HepG2 (cell line): ENCODE measurements around the gene KCNB1. TPM values are rescaled to one million over a fixed set of nuclear protein-coding genes. Genes with fewer than 3 reads are reported as not detected.

Experiments
- ATAC-seq: fragments of 200-7000 bp; cut with Tn5 transposase; 3 replicates; pipeline ENCODE4 v1.9.1; 2020; ENCODE audit warnings: mild to moderate bottlenecking, moderate library complexity
- BruUV-seq: library from RNA; stranded (reverse); fragments of 400-500 nt; replicated peaks from 2 replicates; lab custom pipeline; 2021; lab: Mats Ljungman, UMichigan
- CTCF ChIA-PET: fragments of 300-600 bp; formaldehyde crosslinking; extraction: SDS; loops from one replicate; lab custom pipeline; 2021; ENCODE audit warnings: low total read pairs, inconsistent platforms, low intra/inter-chr PET ratio; lab: Yijun Ruan, JAX
- POLR2A ChIA-PET: fragments of 350-600 bp; sonication (Branson Sonifier 250); formaldehyde crosslinking; loops from one replicate; lab custom pipeline; 2020; ENCODE audit warnings: antibody characterized with exemption, inconsistent platforms; lab: Yijun Ruan, JAX
- DNase-seq: peaks from one replicate; pipeline ENCODE4 v3.0.0-alpha.2; 2015; ENCODE audit warnings: low spot score
- FAIRE-seq: peaks from 3 replicates; lab custom pipeline; 2011; peaks lifted over from hg19 to GRCh38; lab: Jason Lieb, UNC
- H2AFZ ChIP-seq: one replicate; pipeline ENCODE4 v1.6.1; 2011; ENCODE audit warnings: low read length, inconsistent platforms
- H3K27ac ChIP-seq: fragments of 300-600 bp; 3 replicates; pipeline ENCODE4 v1.8.0; 2011; ENCODE audit warnings: mixed run types, mild to moderate bottlenecking, mixed read lengths, low read length, inconsistent platforms; ENCODE audit not compliant: insufficient read depth; ENCODE audit errors: extremely low read length
- H3K27me3 ChIP-seq, 2 experiments: fragments of 200-600 bp in 1 of 2; 2 replicates in 1 of 2; 3 replicates in 1 of 2; pipeline versions ENCODE4 v1.6.0 to v1.8.0; 2011; ENCODE audit warnings: low read length in 2 of 2, mild to moderate bottlenecking in 2 of 2, moderate library complexity in 2 of 2, inconsistent platforms in 1 of 2; ENCODE audit not compliant: insufficient read depth in 2 of 2, control insufficient read depth in 1 of 2
- H3K36me3 ChIP-seq, 2 experiments: fragments of 200-600 bp in 1 of 2; replicated peaks in 1 of 2; 2 replicates in 1 of 2; 3 replicates in 1 of 2; pipeline versions ENCODE4 v1.5.1 to v1.8.0; 2011; ENCODE audit warnings: low read length in 2 of 2, inconsistent platforms in 1 of 2; ENCODE audit not compliant: insufficient read depth in 2 of 2, control insufficient read depth in 1 of 2
- H3K4me1 ChIP-seq: 2 replicates; pipeline ENCODE4 v1.5.1; 2012; ENCODE audit warnings: low read length, inconsistent platforms; ENCODE audit not compliant: insufficient read depth
- H3K4me2 ChIP-seq: 2 replicates; pipeline ENCODE4 v1.6.0; 2011; ENCODE audit warnings: low read depth, low read length, inconsistent platforms
- H3K4me3 ChIP-seq, 3 experiments: fragments of 200-600 bp in 1 of 3; sonication (generic), shearing (Covaris generic) in 1 of 3; replicated peaks in 1 of 3; 2 replicates each; pipeline ENCODE4 v1.5.1; 2011 to 2016; ENCODE audit warnings: low read length in 3 of 3, inconsistent platforms in 2 of 3, low read depth in 2 of 3, mild to moderate bottlenecking in 2 of 3, control low read depth in 1 of 3, mixed read lengths in 1 of 3; ENCODE audit not compliant: insufficient read depth in 1 of 3
- H3K79me2 ChIP-seq: one replicate; pipeline ENCODE4 v1.6.1; 2011; ENCODE audit warnings: low read length, inconsistent platforms; ENCODE audit not compliant: insufficient read depth
- H3K9ac ChIP-seq: 2 replicates; pipeline ENCODE4 v1.6.0; 2011; ENCODE audit warnings: mild to moderate bottlenecking, low read depth, low read length, inconsistent platforms; ENCODE audit not compliant: insufficient read depth
- H3K9me3 ChIP-seq: 2 replicates; pipeline ENCODE4 v1.5.1; 2012; ENCODE audit warnings: mild to moderate bottlenecking, low read length
- H4K20me1 ChIP-seq: 2 replicates; pipeline ENCODE4 v1.6.0; 2011; ENCODE audit warnings: inconsistent platforms, mild to moderate bottlenecking, low read length, moderate library complexity; ENCODE audit not compliant: insufficient read depth
- CREB3 ChIP-seq: sonication (generic); formaldehyde crosslinking; IDR thresholded peaks from 2 replicates; pipeline ENCODE4 v1.5.0; 2020; ENCODE audit warnings: missing genetic modification reagents
- RAD21 ChIP-seq: fragments of 450-650 bp; formaldehyde crosslinking; IDR thresholded peaks from 2 replicates; pipeline ENCODE4 v1.5.0; 2020; ENCODE audit warnings: mild to moderate bottlenecking
- RXRA ChIP-seq: sonication (generic); formaldehyde crosslinking; IDR thresholded peaks from 2 replicates; pipeline ENCODE4 v1.5.1; 2020; ENCODE audit warnings: missing genetic modification reagents
- SIN3B ChIP-seq: fragments of 150-350 bp; IDR thresholded peaks from 2 replicates; pipeline ENCODE4 v1.6.1; 2014; ENCODE audit warnings: low read length
- ZBTB8A ChIP-seq: sonication (generic); formaldehyde crosslinking; IDR thresholded peaks from 2 replicates; pipeline ENCODE4 v1.4.0; 2020; ENCODE audit warnings: mild to moderate bottlenecking, low read depth, missing genetic modification reagents, borderline replicate concordance
- ZNF33B ChIP-seq: sonication (generic); formaldehyde crosslinking; IDR thresholded peaks from 2 replicates; pipeline ENCODE4 v1.5.1; 2020; ENCODE audit warnings: mild to moderate bottlenecking, missing genetic modification reagents
- ZNF720 ChIP-seq: sonication (generic); formaldehyde crosslinking; IDR thresholded peaks from 2 replicates; pipeline ENCODE4 v1.4.0; 2020; ENCODE audit warnings: missing genetic modification reagents
- ZXDC ChIP-seq: sonication (generic); formaldehyde crosslinking; IDR thresholded peaks from 2 replicates; pipeline ENCODE4 v1.5.0; 2020; ENCODE audit warnings: mild to moderate bottlenecking, missing genetic modification reagents
- WGBS: methylation state at CpG from one replicate; pipeline ENCODE4 v1.1.6; 2017; ENCODE audit warnings: low lambda C conversion rate; 5-methylcytosine and 5-hydroxymethylcytosine counted together
- in situ Hi-C: cut with HindIII; loops from 2 replicates; pipeline ENCODE4 v1.10.0; 2017; ENCODE audit warnings: low pct_unique_long_range_greater_than_20kb; ENCODE audit not compliant: extremely low pct_ligation_motif_present
- intact Hi-C: fragments of 100-400 bp; cut with micrococcal nuclease; formaldehyde crosslinking; loops from one replicate; pipeline ENCODE4 v1.10.0; 2022; ENCODE audit not compliant: unreplicated experiment
- polyA plus RNA-seq, 8 experiments: library from polyadenylated mRNA; depleted of rRNA in 3 of 8; stranded (reverse) in 7 of 8; unstranded in 1 of 8; fragments of >200 nt; fragmentation: Illumina TruSeq in 4 of 8; extraction: Trizol in 4 of 8; gene quantifications; 2 replicates each; pipeline versions ENCODE4 v1.2.1 to v1.2.3, GENCODE V29; 2011 to 2016; ENCODE audit warnings: low read depth in 4 of 8, missing spikeins in 1 of 8, mixed read lengths in 1 of 8; ENCODE audit not compliant: insufficient read depth in 1 of 8
- total RNA-seq, 5 experiments: library from RNA; depleted of rRNA; stranded (reverse); fragments of >200 nt; fragmentation: Illumina TruSeq; extraction: Trizol; gene quantifications; 2 replicates each; pipeline ENCODE4 v1.2.3, GENCODE V29; 2016; ENCODE audit warnings: low read depth in 1 of 5

KCNB1 gene
- total and polyA plus RNA-seq, 2 of the 13 experiments (the other 11 are each of a cell fraction or from before 2014, with no cell fraction given), result 0.02 TPM; not detected in 1

- no peaks in the 10 kb centered on the region for H3K79me2 ChIP-seq
- CTCF ChIA-PET, result no interaction called here
- no peak overlapping the region for H3K4me2 ChIP-seq
- WGBS, result 6% methylated on average over 4 of the region's 4 CpGs
- H3K27ac ChIP-seq, result no peak overlapping the region
- no peaks in the 10 kb centered on the region for H3K36me3 ChIP-seq
- no peak overlapping the region for H3K9ac ChIP-seq
- intact Hi-C loops (no loop called here), in situ Hi-C loops (no loop called here)
- POLR2A ChIA-PET, result no interaction called here
- no peak overlapping the region for H3K4me3 ChIP-seq
- no peaks in the 10 kb centered on the region for H4K20me1 ChIP-seq
- no TSS peak for BruUV-seq
- H3K4me1 ChIP-seq, result no peaks in the 10 kb centered on the region
- ATAC-seq, result no peak
- H3K9me3 ChIP-seq, result no peaks in the 10 kb centered on the region
- DNase-seq, result no peak
- peaks cover 2% of the 10 kb centered on the region in 2 experiments; a peak in 2 of 5 replicates for H3K27me3 ChIP-seq
- no peak for FAIRE-seq
- no peak for TF ChIP-seq ZXDC (CRISPR knock-in tag)
- TF ChIP-seq ZBTB8A (CRISPR knock-in tag), result no peak
- TF ChIP-seq RAD21 (CRISPR knock-in tag), result no peak
- no peak for TF ChIP-seq ZNF33B
- TF ChIP-seq SIN3B, result no peak
- TF ChIP-seq CREB3 (CRISPR knock-in tag), result no peak
- TF ChIP-seq ZNF720 (CRISPR knock-in tag), result no peak
- no peak for TF ChIP-seq RXRA
- TF ChIP-seq, all 625 proteins: peak for 0
- no peak overlapping the region for H2AFZ ChIP-seq
Measured at GRCh38 chr20:49353348-49353747, 129.1 kb downstream of the KCNB1 start.
